ENCODE data around the gene SLAMF9. TPM values are rescaled to one million over a fixed set of nuclear protein-coding genes. Genes with fewer than 3 reads are reported as not detected.
A peak's percentile ranks its signal among the peaks of the same experiment; 100 is the strongest.

The SLAMF9 gene
- total RNA-seq, 1 donor from 2014 or later: 0.80 TPM

DNA sequence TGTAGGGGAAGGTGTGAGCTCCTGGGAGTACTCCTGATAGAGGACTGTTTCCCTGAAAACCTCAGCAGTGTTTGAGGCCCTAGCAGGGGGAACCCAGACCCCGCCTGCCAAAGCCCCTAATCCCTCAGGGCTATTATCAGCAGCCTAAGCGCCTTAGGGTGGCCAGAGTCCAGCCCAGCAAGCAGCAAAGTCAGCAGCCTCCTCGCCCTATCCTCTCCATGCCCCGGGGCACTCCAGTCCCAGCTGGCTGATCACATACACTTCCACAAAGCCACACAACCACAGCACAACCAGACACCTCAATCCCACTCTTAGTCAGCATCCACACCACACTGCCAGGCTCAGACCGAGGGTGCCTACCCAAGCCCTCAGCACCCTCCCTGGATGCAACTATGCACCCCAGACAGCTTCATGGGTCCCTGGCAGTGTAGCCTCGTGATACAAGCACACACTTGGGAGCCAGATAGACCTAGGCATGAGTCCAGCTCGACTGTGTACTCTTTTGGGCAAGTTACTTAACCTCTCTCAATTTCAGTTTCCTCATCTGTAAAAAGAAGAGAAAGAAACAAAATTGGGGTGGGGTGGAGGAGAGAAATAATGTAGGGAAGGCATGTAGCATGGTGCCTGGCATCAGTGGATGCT lies 15.7 kb downstream of the SLAMF9 start:
- DNase-seq (ENCODE audit: low spot score): no peak
- no peak for ATAC-seq
- intact Hi-C loops (cut with DNase I): no loop called here

GRCh38 chr1:159937054-159937750 lies 16.8 kb downstream of the SLAMF9 start:
- intact Hi-C loops (cut with DNase I): no loop called here
- ATAC-seq: no peak
- no peak for DNase-seq (ENCODE audit: low spot score)

DNA sequence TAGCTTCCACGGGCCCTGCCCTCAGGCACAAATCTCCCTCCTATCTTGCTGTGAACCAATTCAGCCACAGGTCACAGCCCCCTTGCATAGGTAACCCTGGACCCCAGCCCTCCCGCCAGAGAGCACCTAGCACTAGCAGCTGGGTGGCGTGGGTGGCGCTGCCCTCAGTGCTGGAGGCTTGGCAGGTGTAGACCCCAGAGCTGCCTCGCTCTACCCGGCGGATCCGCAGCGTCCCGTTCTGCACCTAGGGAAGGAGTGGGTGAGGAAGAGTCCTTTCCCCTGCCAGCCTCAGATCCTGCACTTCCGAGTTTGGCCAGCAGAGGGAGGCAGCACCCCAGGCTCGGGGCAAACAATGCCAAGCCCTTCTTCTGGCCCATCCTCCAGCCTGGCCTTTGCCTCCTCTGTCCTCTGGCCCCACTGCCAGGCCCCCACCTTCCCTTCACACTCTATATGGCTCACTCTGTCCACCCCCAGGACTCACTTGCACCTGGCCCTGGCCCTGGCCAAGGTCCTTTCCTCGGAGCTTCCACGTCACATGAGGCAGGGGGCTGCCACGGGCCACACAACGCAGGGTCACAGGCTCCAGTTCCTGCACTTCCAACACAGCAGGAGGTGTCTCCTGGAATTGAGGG lies 17.6 kb downstream of the SLAMF9 start:
- DNase-seq (ENCODE audit: low spot score) (peak; percentile 87), ATAC-seq (peak; percentile 77)
- intact Hi-C loops (cut with DNase I): no loop called here

DNA sequence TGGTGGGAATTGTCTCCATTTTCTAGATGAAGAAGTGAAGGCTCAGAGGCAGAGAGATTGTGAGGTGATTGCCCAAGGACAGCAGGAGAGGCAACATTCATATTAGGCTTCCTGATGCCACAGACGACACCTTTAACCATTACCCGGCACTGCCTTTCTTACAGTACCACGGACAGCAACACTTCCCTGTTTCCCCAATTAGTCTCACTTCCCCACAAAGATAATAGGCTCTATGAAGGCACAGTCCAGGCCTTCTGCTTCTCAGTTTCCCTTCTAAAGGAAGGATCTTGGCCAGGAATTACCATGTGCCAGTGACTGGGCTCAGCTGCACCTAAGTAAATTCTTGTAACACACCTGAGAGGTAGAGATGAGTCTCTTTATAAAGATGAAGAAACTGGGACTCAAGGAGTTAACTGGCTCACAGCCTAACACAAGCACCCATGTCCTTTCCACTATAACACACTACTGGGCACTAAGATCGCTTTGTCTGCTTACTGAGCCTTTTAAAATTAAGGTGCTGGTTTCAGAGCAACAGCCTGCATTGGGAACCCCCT lies 18.2 kb downstream of the SLAMF9 start:
- DNase-seq (ENCODE audit: low spot score) (no peak), ATAC-seq (no peak)
- intact Hi-C loops (cut with DNase I): no loop called here

GRCh38 chr1:159935305-159935704 lies 18.7 kb downstream of the SLAMF9 start:
- no peak for ATAC-seq
- intact Hi-C loops (cut with DNase I): no loop called here
- no peak for DNase-seq (ENCODE audit: low spot score)

DNA sequence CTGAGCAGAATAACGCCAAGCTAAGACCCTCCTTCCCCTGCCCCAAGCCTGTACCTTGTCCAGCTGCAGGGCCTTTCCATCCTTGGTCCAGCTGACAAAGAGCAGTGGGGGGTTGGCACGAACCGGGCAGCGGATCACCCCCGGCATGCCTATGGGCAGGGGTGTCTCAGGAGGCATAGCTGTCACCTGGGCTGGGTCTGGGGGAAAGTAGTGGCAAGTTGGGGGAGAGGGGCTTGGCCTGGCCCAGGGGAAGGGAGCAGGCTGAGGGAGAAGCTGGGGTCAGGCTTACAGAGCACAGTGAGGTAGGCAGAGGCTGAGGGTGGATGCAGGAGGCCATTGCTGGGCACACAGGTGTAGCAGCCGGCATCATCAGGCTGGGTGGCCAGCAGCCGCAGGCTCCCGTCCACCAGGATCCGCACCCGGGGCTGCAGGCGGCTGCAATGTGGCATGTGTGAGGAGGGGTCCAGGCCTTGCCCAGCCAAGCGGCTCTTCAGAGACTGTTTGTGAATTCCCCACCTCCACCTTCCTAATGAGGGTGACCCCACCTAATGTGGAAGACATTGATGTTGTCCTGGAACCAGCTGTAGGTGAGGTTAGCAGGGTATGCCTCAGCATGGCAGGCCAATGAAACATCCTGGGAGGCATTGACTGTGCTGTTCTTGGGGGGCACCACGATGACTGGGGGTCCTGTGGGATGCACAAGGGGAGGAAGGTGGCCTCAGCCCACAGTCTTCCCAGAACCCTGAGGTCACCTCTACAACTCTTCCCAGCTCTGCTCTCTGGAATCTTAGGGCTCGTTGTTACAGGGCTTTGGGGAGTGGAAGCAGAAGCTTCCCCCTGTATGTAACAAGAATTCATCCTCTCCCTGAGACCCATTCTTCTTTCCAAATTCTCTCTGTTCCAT lies 19.6 kb downstream of the SLAMF9 start:
- DNase-seq (ENCODE audit: low spot score): no peak
- intact Hi-C loops (cut with DNase I): loop anchor here (5.0 kb wide), 1 partner anchor 68 kb away; no protein-coding TSS in a partner anchor

GRCh38 chr1:159933347-159933746 lies 20.7 kb downstream of the SLAMF9 start:
- DNase-seq (ENCODE audit: low spot score) (no peak), ATAC-seq (no peak)
- intact Hi-C loops (cut with DNase I): loop anchor here (5.0 kb wide), 1 partner anchor 69 kb away; no protein-coding TSS in a partner anchor

More for the DNA sequence above, 19.6 kb downstream of the SLAMF9 start:
- no peak for ATAC-seq

GRCh38 chr1:159932296-159933285 lies 21.4 kb downstream of the SLAMF9 start:
- DNase-seq (ENCODE audit: low spot score): no peak
- intact Hi-C loops (cut with DNase I): loop anchor here (5.0 kb wide), 1 partner anchor 70 kb away; no protein-coding TSS in a partner anchor
- ATAC-seq: no peak

- ATAC-seq (no peak), DNase-seq (ENCODE audit: low spot score) (no peak)
- intact Hi-C loops (cut with DNase I): loop anchor here (5.0 kb wide), 1 partner anchor 71 kb away; no protein-coding TSS in a partner anchor
These were observed 22.3 kb downstream of the SLAMF9 start for GRCh38 chr1:159931795-159932173.

DNA sequence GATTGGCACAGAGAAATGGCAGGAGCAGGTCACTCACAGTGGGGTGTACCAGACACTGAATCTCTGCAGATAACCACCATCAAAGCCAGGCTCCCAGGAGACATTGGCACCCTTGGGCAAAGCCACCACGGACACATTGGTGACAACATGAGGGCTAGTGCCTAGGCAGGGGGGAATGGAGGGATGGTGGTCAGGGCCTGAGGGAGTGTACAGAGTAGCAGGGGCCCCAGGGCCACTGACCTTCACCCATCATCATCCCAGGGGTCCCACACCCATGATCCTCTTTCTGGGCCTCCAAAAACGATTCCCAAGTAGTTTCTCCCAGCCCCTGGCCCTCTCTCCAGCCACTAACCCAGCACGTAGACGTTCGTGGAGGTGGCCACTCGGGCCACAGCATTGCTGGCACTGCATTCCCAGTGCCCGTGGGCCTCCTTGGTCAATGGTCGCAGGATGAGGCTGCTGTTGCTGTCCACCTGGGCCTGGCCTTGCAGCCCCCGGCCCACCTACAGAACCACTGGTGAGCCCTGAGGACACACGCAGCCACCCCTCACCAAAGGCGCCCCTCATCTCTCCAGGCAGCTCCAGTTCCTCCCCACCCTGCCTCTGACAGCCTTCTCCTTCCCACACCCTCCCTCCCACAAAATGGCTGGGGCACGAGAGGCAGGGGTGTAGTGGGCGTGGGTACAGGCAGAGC lies 22.8 kb downstream of the SLAMF9 start:
- no peak for DNase-seq (ENCODE audit: low spot score)
- no peak for ATAC-seq
- intact Hi-C loops (cut with DNase I): loop anchor here (5.0 kb wide), 1 partner anchor 71 kb away; no protein-coding TSS in a partner anchor

DNA sequence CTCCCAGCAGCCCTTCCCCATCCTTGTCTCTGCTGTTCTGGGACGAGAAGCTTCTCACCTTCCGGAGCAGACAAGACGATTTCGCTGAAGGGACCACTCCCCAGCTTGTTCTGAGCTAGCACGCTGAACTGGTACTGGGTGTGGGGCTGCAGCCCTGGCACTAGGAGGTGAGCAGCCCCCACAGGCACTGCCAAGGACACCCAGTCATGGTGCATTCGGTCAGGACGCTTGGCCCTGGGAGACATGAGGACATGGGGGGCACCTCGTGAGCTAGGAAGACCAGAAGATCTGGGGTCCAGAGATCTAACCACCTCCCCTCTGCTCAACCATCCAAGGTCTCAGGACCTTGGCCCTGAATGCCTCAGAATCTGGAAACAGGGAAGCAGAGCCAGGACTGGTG lies 23.4 kb downstream of the SLAMF9 start:
- no peak for DNase-seq (ENCODE audit: low spot score)
- intact Hi-C loops (cut with DNase I): loop anchor here (5.0 kb wide), 1 partner anchor 72 kb away; no protein-coding TSS in a partner anchor
- ATAC-seq: no peak

- no peak for ATAC-seq
- intact Hi-C loops (cut with DNase I): loop anchor here (5.0 kb wide), 1 partner anchor 72 kb away; no protein-coding TSS in a partner anchor
- DNase-seq (ENCODE audit: low spot score): no peak
These were observed 23.8 kb downstream of the SLAMF9 start for GRCh38 chr1:159930216-159930615.

GRCh38 chr1:159929155-159930051 lies 24.6 kb downstream of the SLAMF9 start:
- no peak for DNase-seq (ENCODE audit: low spot score)
- intact Hi-C loops (cut with DNase I): loop anchor here (5.0 kb wide), 1 partner anchor 73 kb away; no protein-coding TSS in a partner anchor
- no peak for ATAC-seq

GRCh38 chr1:159928491-159929050 lies 25.5 kb downstream of the SLAMF9 start:
- no peak for ATAC-seq
- intact Hi-C loops (cut with DNase I): no loop called here
- DNase-seq (ENCODE audit: low spot score): no peak

- intact Hi-C loops (cut with DNase I): no loop called here
- ATAC-seq: no peak
- no peak for DNase-seq (ENCODE audit: low spot score)
These were observed 26.1 kb downstream of the SLAMF9 start for GRCh38 chr1:159927849-159928431.
